NB4 (cell line): Measurements from ENCODE around the gene LRRC4.

Experiments
- DNase-seq: peaks from one replicate; pipeline ENCODE4 v3.0.0; 2010; ENCODE audit warnings: low read depth
- H3K4me3 ChIP-seq: one replicate; pipeline ENCODE4 v1.5.1; 2011; ENCODE audit warnings: mild to moderate bottlenecking, low read depth, low read length, moderate library complexity
- MYC ChIP-seq: IDR thresholded peaks from 2 replicates; pipeline ENCODE4 v1.6.1; 2011; ENCODE audit warnings: low read depth, low read length
- POLR2A ChIP-seq: IDR thresholded peaks from 2 replicates; pipeline ENCODE4 v1.6.1; 2011; ENCODE audit warnings: mild to moderate bottlenecking; ENCODE audit not compliant: insufficient read length; ENCODE audit errors: extremely low read depth
- TF ChIP-seq, protein P1 (sequence below): IDR thresholded peaks from one replicate; pipeline ENCODE4 v1.5.1; 2012; ENCODE audit warnings: low read depth, low read length
- TF ChIP-seq, protein P2 (sequence below): IDR thresholded peaks from 2 replicates; pipeline ENCODE4 v1.6.1; 2011; ENCODE audit warnings: low read depth, low read length

LRRC4 gene, protein sequence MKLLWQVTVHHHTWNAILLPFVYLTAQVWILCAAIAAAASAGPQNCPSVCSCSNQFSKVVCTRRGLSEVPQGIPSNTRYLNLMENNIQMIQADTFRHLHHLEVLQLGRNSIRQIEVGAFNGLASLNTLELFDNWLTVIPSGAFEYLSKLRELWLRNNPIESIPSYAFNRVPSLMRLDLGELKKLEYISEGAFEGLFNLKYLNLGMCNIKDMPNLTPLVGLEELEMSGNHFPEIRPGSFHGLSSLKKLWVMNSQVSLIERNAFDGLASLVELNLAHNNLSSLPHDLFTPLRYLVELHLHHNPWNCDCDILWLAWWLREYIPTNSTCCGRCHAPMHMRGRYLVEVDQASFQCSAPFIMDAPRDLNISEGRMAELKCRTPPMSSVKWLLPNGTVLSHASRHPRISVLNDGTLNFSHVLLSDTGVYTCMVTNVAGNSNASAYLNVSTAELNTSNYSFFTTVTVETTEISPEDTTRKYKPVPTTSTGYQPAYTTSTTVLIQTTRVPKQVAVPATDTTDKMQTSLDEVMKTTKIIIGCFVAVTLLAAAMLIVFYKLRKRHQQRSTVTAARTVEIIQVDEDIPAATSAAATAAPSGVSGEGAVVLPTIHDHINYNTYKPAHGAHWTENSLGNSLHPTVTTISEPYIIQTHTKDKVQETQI

DNA sequence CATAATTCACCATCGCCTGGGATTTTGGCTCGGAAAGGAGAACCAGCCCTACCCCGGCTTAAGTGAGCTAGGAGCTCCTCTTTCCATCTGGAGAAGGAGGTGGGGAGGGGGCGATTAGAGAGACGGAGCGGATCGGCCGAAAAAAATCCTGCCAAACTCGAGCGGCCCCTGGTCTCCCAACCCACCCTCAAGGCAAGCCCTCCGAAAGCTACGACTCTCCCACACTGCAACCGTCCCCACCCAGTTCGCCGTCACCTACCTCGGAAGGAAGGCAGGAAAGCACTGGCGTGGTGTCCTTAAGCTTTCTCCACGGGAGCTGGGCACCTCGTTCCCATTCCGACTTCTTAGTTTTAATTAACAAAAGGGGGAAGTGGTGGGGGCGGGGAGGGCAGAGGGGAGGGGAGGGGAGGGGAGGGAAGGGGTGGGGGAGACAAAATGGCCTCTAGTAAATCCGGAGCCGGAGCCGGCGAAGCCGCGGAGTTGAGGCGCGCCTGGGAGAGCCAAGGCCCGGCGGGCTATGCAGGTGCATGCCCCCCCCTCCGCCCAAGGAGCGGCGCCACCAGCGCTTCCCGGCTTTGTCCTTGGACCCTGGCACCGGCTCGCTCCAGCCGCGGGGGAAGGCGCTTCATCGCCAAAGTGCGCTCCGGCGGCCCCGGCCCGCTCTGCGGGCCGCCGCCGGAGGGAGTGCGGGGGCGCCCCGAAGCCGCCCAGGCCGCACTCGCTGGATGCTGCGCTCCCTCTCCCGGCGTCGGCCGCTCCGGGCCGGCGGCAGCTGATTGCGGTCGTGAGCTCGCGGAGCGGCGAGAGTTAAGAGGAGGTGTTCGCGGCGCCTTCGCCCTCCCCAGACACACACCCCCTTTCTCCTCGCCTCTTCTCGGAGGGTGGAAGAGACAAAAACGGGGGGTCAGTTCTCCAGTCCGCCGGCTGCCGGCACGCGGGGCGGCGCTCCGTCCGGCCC is at the start of gene LRRC4:
LRRC4 (minus strand) TSS at position 784 of the 958 bp plus-strand sequence. CDS start 797 bp downstream, outside the sequence.
- DNase-seq = no peak

DNA sequence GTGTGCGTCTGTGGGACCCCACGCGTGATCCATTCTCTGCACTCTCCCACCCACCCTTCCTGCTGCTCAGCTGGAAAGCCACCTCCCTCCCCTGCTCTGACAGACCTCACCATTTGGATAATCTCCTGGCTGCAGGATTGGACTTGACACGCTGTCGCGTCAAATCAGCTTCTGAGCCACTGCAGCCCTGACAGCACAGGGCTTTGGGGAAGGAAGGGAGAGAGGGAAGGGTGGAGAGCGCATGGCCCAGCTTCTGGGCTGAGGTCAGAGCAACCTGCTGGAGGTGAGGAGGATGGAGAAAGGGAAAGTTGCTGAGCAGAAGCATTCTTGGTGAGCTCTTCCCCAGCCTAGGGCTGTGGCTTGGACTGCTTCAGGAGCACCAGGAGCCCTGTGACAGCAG is 48.9 kb upstream of the LRRC4 start:
- H3K4me3 ChIP-seq = no peak overlapping the region
- TF ChIP-seq, protein P1, sequence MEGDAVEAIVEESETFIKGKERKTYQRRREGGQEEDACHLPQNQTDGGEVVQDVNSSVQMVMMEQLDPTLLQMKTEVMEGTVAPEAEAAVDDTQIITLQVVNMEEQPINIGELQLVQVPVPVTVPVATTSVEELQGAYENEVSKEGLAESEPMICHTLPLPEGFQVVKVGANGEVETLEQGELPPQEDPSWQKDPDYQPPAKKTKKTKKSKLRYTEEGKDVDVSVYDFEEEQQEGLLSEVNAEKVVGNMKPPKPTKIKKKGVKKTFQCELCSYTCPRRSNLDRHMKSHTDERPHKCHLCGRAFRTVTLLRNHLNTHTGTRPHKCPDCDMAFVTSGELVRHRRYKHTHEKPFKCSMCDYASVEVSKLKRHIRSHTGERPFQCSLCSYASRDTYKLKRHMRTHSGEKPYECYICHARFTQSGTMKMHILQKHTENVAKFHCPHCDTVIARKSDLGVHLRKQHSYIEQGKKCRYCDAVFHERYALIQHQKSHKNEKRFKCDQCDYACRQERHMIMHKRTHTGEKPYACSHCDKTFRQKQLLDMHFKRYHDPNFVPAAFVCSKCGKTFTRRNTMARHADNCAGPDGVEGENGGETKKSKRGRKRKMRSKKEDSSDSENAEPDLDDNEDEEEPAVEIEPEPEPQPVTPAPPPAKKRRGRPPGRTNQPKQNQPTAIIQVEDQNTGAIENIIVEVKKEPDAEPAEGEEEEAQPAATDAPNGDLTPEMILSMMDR = no peak
- TF ChIP-seq POLR2A (no peak), MYC (no peak)
- TF ChIP-seq, protein P2, sequence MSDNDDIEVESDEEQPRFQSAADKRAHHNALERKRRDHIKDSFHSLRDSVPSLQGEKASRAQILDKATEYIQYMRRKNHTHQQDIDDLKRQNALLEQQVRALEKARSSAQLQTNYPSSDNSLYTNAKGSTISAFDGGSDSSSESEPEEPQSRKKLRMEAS = no peak
- DNase-seq = no peak

More for the DNA sequence above, at the start of gene LRRC4:
- TF ChIP-seq, protein P2 = no peak
- TF ChIP-seq, protein P1 = no peak
- TF ChIP-seq POLR2A = no peak
- no peak within 1 kb of the TSS for H3K4me3 ChIP-seq

DNA sequence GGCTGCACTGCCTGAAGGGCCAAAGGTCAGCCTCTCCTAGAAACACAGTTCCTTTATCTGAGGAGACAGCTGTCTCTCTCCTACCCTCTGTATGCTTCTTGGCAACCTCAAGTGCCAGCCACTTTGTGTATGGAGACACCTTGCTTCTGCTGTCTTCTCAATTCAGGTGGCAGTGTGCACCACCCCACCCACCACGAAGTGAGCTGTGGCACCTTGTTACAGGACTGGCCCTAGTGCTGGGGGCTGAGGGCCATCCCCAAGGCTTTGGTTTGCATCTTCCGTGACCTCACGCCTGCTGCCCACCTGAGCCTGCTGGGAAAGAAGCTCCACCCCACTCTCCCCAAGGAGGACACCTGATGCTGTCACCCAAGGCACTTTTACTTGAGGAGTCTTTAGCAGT is 47.1 kb upstream of the LRRC4 start:
- DNase-seq = no peak
- no peak overlapping the region for H3K4me3 ChIP-seq
- TF ChIP-seq, protein P2 = no peak
- TF ChIP-seq, protein P1 = no peak
- TF ChIP-seq POLR2A (no peak), MYC (no peak)

DNA sequence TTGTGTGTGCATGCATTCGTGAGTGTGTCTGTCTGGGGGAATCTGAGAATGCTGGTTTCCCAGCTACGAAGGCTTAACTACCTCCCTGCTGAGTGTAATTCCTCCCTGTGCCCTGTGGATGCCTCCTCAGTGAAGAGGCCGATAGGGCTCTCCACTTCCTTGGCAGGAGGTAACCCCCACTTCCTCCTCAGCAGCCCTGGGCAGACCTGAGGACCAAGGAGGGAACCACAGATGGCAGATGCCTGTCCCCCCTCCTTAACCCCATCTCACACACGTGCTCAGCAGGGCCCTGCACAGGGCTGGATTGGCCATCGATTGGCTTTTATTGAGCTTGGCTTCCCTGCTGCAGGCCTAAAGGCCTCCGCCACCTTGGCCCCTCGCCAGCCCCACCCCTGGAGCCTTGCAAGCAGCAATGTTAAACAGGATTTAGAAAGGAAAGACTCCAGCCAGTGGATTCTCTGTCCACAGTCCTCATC is 45.6 kb upstream of the LRRC4 start:
- TF ChIP-seq MYC (no peak), POLR2A (no peak)
- TF ChIP-seq, protein P2 = no peak
- TF ChIP-seq, protein P1 = no peak
- DNase-seq = peak; percentile 30

DNA sequence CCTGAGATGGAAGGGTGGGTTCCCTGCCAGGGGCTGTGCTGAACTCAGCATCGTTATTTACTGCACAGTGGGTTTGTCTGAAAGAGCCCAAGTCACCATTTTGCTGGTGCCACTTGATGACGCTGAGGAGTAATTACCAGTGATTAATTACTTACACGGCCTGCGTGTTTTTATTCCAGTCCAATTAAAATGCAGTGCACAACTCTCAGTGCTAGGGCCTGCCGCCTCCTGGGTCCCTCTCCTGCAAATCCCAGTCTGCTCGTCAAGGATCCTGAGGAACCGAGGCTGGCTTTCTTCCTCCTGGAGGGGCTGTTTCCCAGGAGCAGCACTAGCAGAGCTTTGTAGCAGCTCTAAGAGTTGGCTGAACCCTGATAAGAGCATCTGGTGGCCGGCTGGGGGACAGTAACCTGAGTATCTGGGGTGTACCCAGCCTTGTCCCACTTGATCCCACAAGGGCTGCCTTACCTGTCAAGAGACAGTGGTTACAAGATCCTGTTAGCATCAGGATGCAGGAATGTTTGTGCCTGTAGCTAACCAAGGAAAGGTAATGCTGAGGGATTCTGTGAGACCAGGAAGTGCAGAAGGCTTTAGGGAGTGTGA is 45.1 kb upstream of the LRRC4 start:
- TF ChIP-seq POLR2A = no peak
- TF ChIP-seq, protein P1 = no peak
- TF ChIP-seq, protein P2 = no peak
- no peak for TF ChIP-seq MYC
- H3K4me3 ChIP-seq = no peak overlapping the region
- no peak for DNase-seq

More for the DNA sequence above, 45.6 kb upstream of the LRRC4 start:
- no peak overlapping the region for H3K4me3 ChIP-seq
